GM20431 (cell line): Measurements from ENCODE around the gene MYO1B.

ENCODE experiments used
- in situ Hi-C: fragments of 300-500 bp; cut with MseI, MboI; formaldehyde crosslinking; loops from one replicate; pipeline ENCODE4 v1.15.0; 2020; ENCODE audit warnings: low sequenced_read_pairs; ENCODE audit not compliant: unreplicated experiment

The MYO1B gene

GRCh38 chr2:191385416-191386160 is 140.4 kb downstream of the MYO1B start:
- in situ Hi-C loops, result no loop called here

DNA sequence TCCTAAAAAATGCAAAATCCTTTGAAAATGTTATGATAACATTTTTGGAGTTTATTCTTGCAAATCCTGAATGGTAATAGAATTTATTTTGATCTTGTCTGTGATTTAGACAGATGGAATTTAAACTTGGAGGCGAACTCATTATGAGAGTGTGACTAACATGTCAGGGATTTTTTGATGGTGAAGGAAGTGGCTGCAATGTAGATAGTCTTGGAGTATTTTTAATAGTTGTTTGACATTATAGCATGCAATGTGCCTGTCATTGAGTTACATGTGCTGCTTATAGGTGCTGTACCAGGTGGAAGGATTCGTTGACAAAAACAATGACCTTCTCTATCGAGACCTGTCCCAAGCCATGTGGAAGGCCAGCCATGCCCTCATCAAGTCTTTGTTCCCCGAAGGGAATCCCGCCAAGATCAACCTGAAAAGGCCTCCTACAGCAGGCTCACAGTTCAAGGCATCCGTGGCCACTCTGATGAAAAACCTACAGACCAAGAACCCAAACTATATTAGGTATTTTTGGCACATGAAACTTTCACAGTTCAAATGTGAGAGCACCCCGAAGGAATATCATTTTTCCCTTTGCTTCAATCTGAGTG is 141.8 kb downstream of the MYO1B start:
- in situ Hi-C loops, result no loop called here

GRCh38 chr2:191389288-191389687 is 144.1 kb downstream of the MYO1B start:
- in situ Hi-C loops, result no loop called here

- in situ Hi-C loops, result no loop called here
Measured at GRCh38 chr2:191391171-191391570, 146.0 kb downstream of the MYO1B start.

DNA sequence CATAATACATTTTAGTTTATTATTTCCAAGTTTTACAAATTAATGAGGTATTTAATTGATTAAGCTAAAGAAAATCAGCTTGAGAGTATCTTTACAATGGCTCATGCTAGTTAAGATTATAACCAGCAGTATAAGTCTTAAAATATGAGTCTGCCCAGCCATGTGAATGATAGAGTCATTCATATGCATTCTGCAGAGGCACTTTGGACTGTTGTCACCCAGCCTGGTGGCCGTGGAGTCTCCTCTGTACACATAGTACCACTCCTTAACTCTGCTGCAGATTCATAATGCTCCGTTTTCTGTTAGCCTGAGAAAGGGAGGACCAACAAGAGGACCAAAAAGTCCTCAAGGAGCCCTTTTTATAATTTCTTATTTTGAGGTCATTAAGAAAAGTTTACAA is 148.8 kb downstream of the MYO1B start:
- in situ Hi-C loops, result no loop called here

DNA sequence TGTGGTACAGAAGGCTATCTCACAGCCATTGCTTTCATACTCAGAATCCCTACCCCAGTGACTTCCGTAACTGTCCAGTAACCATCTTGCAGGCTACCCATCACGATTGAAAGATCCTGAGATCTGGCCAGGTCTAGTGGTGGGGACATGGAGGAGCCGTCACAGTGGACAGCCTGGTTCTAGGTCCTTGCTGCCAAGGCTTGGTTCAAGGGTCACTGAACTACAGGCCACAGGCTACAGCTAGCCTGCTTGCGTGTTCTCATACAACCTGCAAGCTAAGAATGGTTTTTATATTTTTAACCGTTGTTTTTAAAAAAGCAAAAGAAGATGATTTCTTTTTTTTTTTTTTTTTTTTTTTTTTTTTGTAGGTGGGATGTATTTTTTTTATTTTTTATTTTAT is 151.6 kb downstream of the MYO1B start:
- in situ Hi-C loops, result no loop called here

DNA sequence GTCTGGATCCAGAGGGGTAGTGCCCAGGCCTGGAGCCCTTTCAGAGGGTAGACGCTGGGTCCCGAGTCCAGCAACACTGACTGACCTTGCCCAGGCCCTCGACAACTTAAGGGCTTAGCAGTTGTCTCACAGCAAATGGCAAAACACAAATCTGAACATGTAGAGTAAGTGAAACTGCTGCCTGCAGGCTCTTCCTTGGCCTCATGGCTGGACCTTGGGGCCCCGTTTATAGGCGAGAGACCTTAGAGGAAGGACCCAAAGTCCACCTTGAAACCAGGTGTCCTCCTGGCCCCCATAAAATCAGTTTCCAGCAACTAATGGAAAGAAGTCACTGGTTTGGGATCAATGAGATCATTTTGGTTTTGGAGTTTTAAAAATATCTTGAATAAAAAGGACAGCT is 154.4 kb downstream of the MYO1B start:
- in situ Hi-C loops, result no loop called here

GRCh38 chr2:191401287-191401686 is 156.1 kb downstream of the MYO1B start:
- in situ Hi-C loops, result no loop called here

DNA sequence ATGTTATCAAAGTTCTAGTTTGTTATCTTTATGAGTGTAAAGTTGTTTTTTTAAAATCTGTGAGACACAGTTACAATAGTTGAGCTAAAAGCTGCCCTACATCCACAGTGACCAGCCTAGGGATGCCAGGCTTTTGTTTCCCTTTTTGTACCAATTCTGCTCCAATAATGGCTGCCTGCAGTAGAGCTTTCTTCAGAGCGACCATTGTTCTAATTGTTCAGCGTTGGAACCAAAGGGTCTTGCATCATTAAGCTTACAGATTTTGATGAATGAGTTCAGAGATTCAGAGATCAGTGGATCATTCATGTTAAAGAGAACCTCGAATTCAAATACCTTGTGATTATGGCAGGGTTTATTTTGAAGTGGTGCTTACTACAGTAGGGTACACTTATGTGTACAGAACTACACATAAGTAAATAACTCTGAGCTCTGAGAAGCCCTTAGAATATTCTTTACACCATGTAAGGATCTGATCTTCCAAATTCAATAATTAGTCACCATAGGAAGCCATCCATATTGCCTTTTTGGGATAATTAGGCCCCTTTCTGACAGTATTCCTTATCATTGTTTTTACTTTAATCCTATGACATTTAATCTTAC is 157.9 kb downstream of the MYO1B start:
- in situ Hi-C loops, result no loop called here

DNA sequence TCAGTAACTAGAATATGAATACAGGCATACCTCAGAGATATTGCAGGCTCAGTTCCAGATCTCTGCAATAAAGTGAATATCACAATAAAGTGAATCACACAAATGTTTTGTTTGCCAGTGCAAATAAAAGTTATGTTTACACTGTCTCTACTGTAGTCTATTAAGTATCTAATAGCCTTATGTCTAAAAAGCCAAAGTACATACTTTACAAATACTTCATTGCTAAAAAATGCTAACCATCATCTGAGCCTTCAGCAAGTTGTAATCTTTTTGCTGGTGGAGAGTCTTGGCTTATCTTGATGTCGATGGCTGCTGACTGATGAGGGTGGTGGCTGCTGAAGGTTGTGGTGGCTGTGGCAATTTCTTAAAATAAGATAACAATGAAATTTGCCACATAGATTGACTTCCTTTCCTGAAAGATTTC is 159.4 kb downstream of the MYO1B start:
- in situ Hi-C loops, result no loop called here

DNA sequence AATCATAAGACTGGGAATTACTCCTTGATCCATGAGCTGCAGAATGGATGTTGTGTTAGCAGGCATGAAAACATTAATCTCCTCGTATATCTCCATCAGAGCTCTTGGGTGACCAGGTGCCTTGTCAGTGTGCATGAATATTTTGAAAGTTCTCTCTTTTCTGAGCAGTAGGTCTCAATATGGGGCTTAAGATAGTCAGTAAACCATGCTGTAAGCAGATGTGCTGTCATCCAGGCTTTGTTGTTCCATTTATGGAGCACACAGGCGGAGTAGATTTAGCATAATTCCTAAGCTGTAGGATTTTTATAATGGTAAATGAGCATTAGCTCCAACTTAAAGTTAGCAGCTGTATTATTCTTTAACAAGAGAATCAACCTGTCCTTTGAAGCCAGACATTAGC is 160.3 kb downstream of the MYO1B start:
- in situ Hi-C loops, result no loop called here

DNA sequence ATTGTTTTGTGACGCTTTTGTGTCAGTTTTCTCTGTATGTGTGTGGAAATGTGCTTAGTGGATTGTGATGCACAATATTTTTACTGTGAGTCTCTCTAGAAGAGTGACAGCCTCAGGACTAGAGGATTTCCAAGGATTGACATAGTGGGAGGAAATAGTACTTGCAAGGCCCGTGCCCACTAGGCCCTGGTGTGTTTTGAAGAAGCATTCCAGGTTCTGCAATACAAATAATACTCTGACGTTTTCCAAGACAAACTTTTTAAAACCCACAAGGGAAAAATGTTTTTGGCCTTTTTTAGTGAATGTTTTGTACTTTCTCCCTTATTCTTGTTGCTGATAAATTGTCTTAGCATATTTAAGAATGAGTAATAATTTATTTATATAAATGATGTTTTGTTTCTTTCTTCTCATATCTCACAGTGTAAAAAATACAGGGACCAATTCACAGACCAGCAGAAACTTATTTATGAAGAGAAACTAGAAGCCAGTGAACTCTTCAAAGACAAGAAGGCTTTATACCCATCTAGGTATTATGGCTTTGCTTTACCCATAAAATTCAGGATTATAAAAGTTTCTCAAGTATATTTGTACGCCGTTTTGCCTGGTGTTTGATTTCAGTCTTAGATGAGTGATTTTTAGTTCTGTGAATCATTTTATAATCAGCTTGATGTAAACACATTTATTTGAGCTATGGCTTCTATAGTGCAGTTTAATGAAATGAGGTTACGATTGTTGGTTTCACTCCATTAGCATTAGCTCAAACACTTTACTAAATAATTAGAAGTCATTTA is 165.6 kb downstream of the MYO1B start:
- in situ Hi-C loops, result no loop called here

GRCh38 chr2:191411472-191411871 is 166.3 kb downstream of the MYO1B start:
- in situ Hi-C loops, result no loop called here

DNA sequence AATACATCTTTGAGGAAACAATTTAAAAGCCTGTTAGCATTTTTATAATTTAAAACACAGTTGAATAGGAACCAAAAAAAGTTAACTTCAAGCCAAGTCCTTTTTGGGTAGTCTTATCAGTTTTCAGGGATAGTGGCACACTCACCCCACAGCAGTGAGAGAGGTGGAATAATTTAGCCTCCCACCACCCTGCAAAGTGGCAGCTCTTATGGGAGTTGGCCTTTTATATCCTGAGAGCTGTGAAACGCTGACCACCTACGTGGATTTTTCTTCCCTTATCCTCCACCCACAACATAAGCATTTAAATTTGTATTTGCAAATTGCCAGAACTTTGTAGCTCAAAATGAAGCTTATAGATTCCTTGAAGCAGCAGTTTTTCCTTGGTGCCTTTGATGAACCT is 167.1 kb downstream of the MYO1B start:
- in situ Hi-C loops, result no loop called here

- in situ Hi-C loops, result no loop called here
Measured at GRCh38 chr2:191415101-191415500, 169.9 kb downstream of the MYO1B start.

DNA sequence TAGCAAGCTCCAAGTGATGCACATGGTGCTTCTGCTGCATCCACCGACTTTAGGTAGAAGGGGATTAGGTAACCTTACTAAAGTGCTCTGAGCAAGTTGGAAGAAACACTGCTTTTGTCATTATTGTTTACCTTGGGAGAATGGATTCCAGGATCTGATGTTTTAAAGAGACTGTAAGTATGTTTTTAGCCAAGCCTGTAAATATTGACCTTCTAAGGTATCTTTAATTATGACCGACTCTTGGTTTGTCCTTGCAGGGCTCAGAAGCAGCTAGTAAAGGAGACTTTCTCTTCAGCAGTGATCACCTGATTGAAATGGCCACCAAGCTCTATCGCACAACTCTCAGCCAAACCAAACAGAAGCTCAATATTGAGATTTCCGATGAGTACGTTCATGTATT is 170.7 kb downstream of the MYO1B start:
- in situ Hi-C loops, result no loop called here

DNA sequence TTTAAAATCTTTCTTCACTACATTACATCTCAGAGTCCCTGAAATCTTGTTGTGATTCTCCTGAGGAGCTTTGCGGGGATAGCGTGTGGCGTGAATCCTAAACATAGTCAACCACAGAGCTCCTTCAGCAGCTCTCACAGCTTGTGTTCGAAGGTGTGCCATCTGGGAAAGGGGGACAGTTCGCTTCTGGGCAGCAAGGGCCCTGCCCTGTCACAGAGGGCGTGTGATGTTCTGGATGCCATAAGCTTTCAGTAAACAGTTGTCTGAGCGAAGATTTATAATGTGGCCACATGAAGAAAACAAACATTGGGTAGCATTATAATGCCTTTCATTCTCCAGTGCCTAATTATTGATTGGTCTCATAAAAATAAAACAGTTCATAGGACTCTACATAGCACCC is 172.5 kb downstream of the MYO1B start:
- in situ Hi-C loops, result no loop called here

DNA sequence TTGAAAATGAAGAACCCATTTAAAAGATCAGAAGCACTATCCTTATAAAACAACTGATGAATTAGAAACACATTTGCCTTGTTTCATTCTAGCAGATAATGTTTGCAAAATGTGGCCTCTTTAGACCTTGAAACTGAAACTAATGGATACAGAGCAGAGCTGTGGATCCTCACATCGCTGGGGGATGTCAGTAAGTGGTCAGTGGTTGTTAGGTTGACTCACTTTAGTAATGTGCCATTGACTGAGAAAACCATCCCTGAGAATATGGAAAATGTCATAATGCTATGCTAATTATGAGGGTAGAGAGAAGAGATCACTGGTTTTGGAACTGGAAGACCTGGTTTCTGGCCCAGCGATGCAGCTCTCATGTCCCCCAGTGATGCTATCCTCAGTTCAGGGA is 176.7 kb downstream of the MYO1B start:
- in situ Hi-C loops, result no loop called here

GRCh38 chr2:191427031-191427430 is 181.8 kb downstream of the MYO1B start:
- in situ Hi-C loops, result no loop called here

DNA sequence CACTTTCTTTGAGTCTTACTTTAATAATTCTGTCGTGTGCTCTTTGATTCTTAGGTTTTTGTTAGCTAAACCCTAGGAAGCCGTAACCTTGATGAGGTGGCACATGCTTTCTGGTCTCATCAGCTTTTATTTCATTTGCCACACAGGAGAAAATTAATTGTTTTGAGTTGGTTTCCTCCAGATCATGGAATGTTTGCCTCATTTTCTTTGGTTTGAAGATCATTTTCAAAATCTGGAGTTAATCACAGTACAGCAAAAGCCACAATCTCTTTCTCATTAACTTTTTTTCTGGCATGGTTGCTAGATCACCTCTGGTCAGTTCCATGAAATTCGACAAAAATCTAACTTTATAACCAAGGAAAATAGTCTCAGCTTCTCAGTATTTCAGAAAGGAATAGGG is 182.9 kb downstream of the MYO1B start:
- in situ Hi-C loops, result no loop called here

GRCh38 chr2:191430476-191430875 is 185.3 kb downstream of the MYO1B start:
- in situ Hi-C loops, result no loop called here
